HT-29 (cell line): ENCODE data around the gene GAB2. TPM values are rescaled to one million over a fixed set of nuclear protein-coding genes. Genes with fewer than 3 reads are reported as not detected.
"Not testable (repeated sequence)": the region's sequence is repeated elsewhere in the genome, so short reads cannot be mapped to it uniquely, and the experiment has no call there.

Experiments used
- DNase-seq: peaks from one replicate; pipeline ENCODE4 v3.0.0-alpha.2; 2015; ENCODE audit warnings: low spot score
- total RNA-seq: library from RNA; depleted of rRNA; stranded (reverse); fragments of >200 nt; shearing (Covaris generic); gene quantifications from 2 replicates; pipeline ENCODE4 v1.2.3, GENCODE V29; 2014

The GAB2 gene
- total RNA-seq, 1 experiment from 2014 or later: 3.6 TPM

GRCh38 chr11:78282821-78283220 is 134.8 kb downstream of the GAB2 start:
- no peak for DNase-seq

DNA sequence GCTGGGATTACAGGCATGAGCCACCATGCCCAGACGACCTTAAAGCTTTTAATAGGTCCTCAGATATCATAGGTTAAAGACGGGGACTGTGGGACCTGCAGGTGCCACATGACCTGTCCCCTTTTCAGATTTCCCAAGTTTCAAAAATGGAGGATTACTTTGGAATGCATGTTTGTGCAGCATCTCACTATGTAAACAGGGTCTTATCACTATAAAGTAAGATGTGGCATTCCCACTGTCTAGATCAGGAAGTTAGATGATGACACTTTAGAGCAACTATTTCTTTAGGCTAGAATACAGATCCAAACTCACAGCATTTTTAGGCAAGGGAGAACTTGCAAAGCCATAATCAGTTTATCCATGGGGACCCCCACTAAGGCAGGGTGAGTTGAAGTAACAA is 136.1 kb downstream of the GAB2 start:
- DNase-seq: no peak

DNA sequence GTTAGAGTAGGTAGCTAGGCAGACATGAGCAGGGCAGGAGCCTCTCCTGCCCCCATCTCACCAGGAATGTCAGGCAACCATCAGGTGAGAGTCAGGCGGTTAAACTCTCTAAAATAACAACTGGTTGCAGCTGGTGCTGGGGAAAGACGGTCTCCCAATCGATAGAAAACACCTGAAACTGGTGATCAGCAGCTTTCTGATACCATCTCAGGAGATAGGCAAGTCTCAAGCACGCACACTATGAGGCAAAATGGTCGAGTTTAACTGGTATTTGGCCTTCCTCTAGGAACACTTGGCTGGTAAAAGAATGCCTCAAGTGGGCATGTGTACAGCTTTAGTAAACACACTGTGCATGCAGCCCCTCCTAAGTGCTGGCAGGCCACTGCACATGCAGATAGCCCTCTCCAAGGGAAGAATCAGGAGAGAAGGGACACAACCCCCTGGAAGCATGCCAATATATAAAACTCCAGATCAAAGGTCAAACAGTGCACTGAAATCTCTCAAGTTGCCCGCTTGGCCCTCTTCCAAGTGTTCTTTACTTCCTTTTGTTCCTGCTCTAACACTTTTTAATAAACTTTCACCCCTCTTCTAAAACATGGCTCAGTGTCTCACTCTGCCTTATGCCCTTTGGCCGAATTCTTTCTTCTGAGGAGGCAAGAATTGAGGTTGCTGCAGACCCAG is 140.2 kb downstream of the GAB2 start:
- peak; percentile 94 for DNase-seq

- no peak for DNase-seq
Measured at GRCh38 chr11:78276311-78276710, 141.3 kb downstream of the GAB2 start.

GRCh38 chr11:78274739-78275138 is 142.9 kb downstream of the GAB2 start:
- DNase-seq: no peak

DNA sequence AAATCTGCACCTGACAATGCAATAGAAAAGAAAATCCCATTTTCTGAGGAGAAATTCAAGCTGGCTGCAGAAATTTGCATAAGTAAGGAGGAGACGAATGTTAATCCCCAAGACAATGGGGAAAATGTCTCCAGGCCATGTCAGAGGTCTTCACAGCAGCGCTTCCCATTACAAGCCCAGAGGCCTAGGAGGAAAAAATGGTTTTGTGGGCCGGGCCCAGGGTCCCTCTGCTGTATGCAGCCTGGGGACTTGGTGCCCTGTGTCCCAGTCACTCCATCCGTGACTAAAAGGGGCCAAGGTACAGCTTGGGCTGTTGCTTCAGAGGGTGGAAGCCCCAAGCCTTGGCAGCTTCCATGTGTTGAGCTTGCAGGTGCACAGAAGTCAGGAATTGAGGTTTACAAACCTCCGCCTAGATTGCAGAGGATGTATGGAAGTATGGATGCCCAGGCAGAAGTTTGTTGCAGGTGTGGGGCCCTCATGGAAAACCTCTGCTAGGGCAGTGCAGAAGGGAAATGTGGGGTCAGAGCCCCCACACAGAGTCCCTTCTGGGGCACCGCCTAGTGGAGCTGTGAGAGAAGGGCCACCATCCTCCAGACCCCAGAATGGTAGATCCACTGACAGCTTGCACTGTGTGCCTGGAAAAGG is 144.9 kb downstream of the GAB2 start:
- DNase-seq: not testable (repeated sequence)

- DNase-seq: not testable (repeated sequence)
Measured at GRCh38 chr11:78271801-78272200, 145.8 kb downstream of the GAB2 start.

GRCh38 chr11:78270971-78271370 is 146.6 kb downstream of the GAB2 start:
- DNase-seq: no peak

- no peak for DNase-seq
Measured at GRCh38 chr11:78269806-78270205, 147.8 kb downstream of the GAB2 start.

GRCh38 chr11:78268591-78269410 is 148.8 kb downstream of the GAB2 start:
- DNase-seq: no peak

DNA sequence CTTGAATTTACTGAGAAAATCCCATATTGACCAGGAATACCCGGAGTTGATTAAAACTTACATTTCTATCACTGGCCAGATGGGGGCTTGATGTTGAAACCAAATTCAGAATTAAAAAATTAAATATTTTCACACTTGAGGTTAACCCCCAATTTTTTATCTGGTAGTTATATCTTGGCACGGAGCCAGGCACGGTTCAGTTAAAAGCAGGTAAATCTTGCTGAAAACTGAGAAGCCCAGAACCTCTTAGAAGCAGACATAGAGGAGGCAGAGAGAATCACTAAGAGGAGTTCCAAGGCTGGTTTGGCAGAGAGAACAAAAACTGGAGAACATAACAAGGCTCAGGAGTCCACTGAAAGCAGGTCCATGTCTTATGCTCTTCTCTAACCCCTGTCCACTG is 151.2 kb downstream of the GAB2 start:
- DNase-seq: peak; percentile 2

GRCh38 chr11:78265326-78265725 is 152.3 kb downstream of the GAB2 start:
- no peak for DNase-seq

GRCh38 chr11:78262691-78263090 is 154.9 kb downstream of the GAB2 start:
- no peak for DNase-seq

DNA sequence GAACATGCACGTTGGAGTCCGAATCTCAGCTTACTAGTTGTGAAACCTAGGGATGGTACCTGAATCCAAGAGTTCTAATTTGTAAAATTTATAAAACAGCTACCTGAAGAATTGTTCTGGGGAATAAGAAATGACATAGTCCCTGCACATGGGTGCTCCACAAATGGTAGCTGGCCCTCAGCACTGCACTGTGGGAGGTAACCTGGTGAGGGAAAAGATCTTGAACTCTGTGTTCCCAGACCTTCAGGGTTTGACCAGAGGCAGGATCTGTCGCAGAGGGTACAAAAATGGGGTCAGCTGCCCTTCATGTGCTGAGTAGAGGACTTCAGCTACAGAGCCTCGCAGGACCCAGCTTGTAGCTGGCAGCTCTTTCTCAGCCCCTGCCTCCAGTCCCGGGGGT is 155.4 kb downstream of the GAB2 start:
- DNase-seq: no peak

DNA sequence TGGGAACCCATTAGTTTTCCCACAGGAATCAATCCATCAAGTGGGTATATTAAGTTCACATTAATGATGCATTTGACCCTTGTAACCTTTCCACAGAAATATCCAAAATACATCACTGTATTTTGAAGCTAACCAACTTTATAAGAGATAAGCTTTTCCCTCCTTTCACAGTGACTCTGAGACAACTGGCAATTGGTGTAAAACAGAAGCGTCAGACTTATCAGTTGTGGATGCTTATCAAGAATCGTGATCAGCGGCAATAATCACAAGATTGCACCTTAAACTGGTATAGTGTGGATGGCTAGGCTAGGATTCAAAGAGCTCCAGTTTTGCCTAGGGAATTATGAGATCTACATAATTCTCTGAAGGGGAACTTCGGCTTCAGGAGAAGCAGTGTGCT is 155.8 kb downstream of the GAB2 start:
- no peak for DNase-seq

GRCh38 chr11:78261367-78261766 is 156.3 kb downstream of the GAB2 start:
- DNase-seq: no peak

DNA sequence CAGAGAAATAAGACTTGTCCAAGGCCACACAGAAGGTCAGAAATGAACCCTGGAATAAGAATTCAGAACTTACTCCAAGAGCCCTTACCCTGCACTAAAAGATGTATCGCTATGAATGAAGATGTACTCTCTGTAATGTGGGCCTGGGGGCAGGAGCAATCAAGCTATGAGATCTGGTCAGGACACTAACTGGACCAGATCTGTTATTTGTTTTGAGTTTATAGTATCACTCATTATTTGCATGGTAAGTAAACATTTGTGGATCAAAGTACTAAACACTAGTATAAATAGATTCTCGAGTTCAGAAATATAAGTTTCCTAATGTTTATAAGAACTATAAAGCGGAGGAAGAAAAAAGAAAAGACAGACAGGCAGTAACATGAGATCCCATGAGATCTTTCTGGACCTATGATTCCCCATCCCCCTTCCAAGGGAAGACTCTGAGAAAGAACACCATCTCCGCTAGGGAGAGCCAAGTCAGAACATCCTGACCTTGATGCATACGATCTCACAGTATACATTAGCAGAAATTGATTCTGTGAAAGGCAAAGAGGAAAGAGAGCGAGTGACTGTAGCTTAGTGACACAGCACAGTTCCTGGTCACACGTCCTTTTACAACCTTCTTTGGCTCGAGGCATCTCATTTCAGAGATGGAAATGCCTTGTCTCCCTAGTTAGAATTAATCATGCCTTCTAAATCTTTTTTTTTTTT is 157.7 kb downstream of the GAB2 start:
- DNase-seq: no peak

DNA sequence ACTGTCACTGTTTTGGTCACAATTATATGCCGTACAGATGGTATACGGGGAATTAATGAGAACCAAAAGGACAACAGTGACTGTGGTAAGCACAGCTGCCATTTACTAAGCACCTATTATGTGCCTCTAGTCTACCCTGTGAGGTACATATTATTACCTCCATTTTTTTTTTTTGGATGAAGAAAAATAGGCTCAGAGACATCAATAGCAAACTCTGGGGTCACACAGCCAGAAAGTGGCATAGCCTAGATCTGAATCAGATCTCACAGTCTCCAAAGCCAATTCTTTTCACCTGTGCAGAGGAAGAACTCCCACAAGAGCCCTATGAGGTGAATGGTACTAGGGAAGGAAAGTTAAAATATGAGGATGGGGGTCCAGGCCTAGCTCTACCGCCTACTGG is 160.0 kb downstream of the GAB2 start:
- no peak for DNase-seq

- DNase-seq: no peak
Measured at GRCh38 chr11:78256962-78257361, 160.7 kb downstream of the GAB2 start.

DNA sequence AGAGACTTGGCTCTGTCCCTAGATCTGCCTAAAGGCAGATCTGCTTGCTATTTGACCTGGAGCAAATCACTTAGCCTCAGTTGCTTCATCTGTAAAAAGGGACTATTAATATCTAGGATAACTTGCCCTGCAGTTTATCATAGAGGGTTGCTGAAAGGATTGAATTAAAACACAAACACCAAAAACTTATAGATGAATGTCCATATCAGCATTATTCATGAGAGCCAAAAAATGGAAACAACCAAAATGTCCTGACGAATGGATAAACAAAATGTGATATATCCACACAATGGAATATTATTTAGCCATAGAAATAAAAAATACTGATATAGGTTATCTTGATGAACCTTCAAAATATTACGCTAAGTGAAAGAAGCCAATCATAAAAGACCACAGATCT is 161.7 kb downstream of the GAB2 start:
- no peak for DNase-seq

GRCh38 chr11:78254268-78254667 is 163.4 kb downstream of the GAB2 start:
- DNase-seq: no peak

- DNase-seq: no peak
Measured at GRCh38 chr11:78253797-78254196, 163.8 kb downstream of the GAB2 start.
